GM10248 (cell line): ENCODE data around the gene AGPAT4.

Experiments used
- CTCF ChIA-PET: fragments of 300-600 bp; sonication (Branson Sonifier 250); formaldehyde crosslinking; extraction: SDS; loops from one replicate; lab custom pipeline; 2021; ENCODE audit warnings: antibody characterized with exemption; lab: Yijun Ruan, JAX
- POLR2A ChIA-PET: fragments of 350-650 bp; sonication (Branson Sonifier 250); formaldehyde crosslinking; extraction: SDS; loops from one replicate; lab custom pipeline; 2020; ENCODE audit warnings: antibody characterized with exemption; lab: Yijun Ruan, JAX
- DNase-seq: peaks from one replicate; pipeline ENCODE4 v3.0.0; 2012; ENCODE audit errors: extremely low spot score
- CTCF ChIP-seq: IDR thresholded peaks from 2 replicates; pipeline ENCODE4 v1.5.1; 2012; ENCODE audit warnings: mild to moderate bottlenecking, low read depth; ENCODE audit errors: extremely low read depth, missing control alignments, control extremely low read depth

Gene AGPAT4

GRCh38 chr6:161101517-161101916 is 172.3 kb downstream of the AGPAT4 start:
- ChIA-PET CTCF (interaction anchor here (1.0 to 1.4 kb wide), 3 partner anchors 10 to 171 kb away, joined by 3 read pairs; no protein-coding TSS in a partner anchor), POLR2A (no interaction called here)
- TF ChIP-seq CTCF = peak; percentile 6
- no peak for DNase-seq

- TF ChIP-seq CTCF = no peak
- DNase-seq = no peak
- POLR2A ChIA-PET = no interaction called here
- CTCF ChIA-PET = no interaction called here
These were observed 173.8 kb downstream of the AGPAT4 start for GRCh38 chr6:161100072-161100471.

- no peak for DNase-seq
- ChIA-PET CTCF (interaction anchor here (1.1 kb wide), 1 partner anchor 278 kb away, joined by 3 read pairs; no protein-coding TSS in a partner anchor), POLR2A (no interaction called here)
- TF ChIP-seq CTCF = no peak
These were observed 177.9 kb downstream of the AGPAT4 start for GRCh38 chr6:161095916-161096315.

GRCh38 chr6:161094955-161095354 is 178.9 kb downstream of the AGPAT4 start:
- CTCF ChIA-PET = interaction anchor here (1.1 to 1.2 kb wide), 2 partner anchors 9 to 279 kb away, joined by 3 read pairs; no protein-coding TSS in a partner anchor
- POLR2A ChIA-PET = no interaction called here
- TF ChIP-seq CTCF = no peak
- no peak for DNase-seq

- CTCF ChIA-PET = interaction anchor here (1.3 to 2.2 kb wide), 2 partner anchors 279 to 341 kb away, joined by 4 to 6 read pairs; no protein-coding TSS in a partner anchor
- TF ChIP-seq CTCF = no peak
- POLR2A ChIA-PET = no interaction called here
- no peak for DNase-seq
These were observed 181.7 kb downstream of the AGPAT4 start for GRCh38 chr6:161091972-161092701.

- ChIA-PET CTCF (interaction anchor here (1.3 to 2.2 kb wide), 2 partner anchors 280 to 340 kb away, joined by 4 to 6 read pairs; no protein-coding TSS in a partner anchor), POLR2A (no interaction called here)
- TF ChIP-seq CTCF = no peak
- no peak for DNase-seq
These were observed 182.7 kb downstream of the AGPAT4 start for GRCh38 chr6:161091151-161091550.
